AG04450 (cell line): ENCODE data around the gene XPNPEP3. TPM values are rescaled to one million over a fixed set of nuclear protein-coding genes. Genes with fewer than 3 reads are reported as not detected.
"Not testable (repeated sequence)": the region's sequence is repeated elsewhere in the genome, so short reads cannot be mapped to it uniquely, and the experiment has no call there.

Experiments used
- CTCF ChIA-PET: fragments of 300-600, 350-600 bp; formaldehyde crosslinking; extraction: SDS; loops from one replicate; lab custom pipeline; 2022; ENCODE audit warnings: antibody characterized with exemption, inconsistent platforms; lab: Charles Lee
- POLR2A ChIA-PET: fragments of 350-600 bp; formaldehyde crosslinking; extraction: SDS; loops from one replicate; lab custom pipeline; 2021; ENCODE audit warnings: antibody characterized with exemption, inconsistent platforms; lab: Yijun Ruan, JAX
- DNase-seq: peaks from one replicate; pipeline ENCODE4 v3.0.0-alpha.2; 2011; ENCODE audit warnings: low read depth, low spot score
- H3K27ac ChIP-seq: one replicate; pipeline ENCODE4 v1.5.1; 2012; ENCODE audit warnings: low read depth, low read length, control low read depth
- H3K27me3 ChIP-seq: one replicate; pipeline ENCODE4 v1.6.0; 2012; ENCODE audit warnings: low read length; ENCODE audit not compliant: control insufficient read depth, insufficient read depth
- H3K4me3 ChIP-seq: 2 replicates; pipeline ENCODE4 v1.5.1; 2011; ENCODE audit warnings: mild to moderate bottlenecking, low read depth, low read length, control low read depth
- H3K9me3 ChIP-seq: 2 replicates; pipeline ENCODE4 v1.5.1; 2012; ENCODE audit warnings: low read length; ENCODE audit not compliant: control insufficient read depth, insufficient read depth
- CTCF ChIP-seq: IDR thresholded peaks from 2 replicates; pipeline ENCODE4 v1.5.1; 2011; ENCODE audit warnings: low read depth, low read length, control low read depth, inconsistent platforms
- polyA plus RNA-seq: library from polyadenylated mRNA; depleted of rRNA; stranded (reverse); fragments of >200 nt; gene quantifications from 2 replicates; pipeline ENCODE4 v1.2.3, GENCODE V29; 2011

Gene XPNPEP3
- polyA plus RNA-seq, 1 experiment, result 26.3 TPM

DNA sequence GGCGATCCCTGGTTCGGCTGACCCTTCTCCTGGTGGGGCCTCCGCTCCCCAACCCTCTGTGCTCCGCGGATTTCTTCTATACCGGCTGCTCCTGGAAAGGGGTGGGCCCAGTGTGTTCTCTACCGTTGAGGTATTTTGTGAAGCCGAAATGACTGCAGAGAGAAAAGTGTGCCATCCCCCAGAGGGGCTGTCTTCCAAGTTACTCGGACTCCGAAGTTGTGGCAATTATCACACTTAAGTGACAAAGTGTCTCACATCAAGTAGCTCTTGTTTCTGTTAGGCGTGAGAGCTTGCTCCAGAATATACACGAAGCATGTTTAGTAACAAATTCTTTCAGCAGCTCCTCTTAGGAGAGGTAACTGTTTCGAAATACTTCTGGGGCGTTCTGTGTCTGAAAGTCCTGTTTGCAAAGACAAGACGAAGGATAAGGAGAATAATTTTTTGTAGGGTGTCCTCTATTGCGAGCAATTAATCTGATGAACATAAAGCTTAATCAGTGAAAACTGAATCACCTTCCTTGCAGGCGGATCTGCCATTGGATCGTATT lies 434 bp downstream of the XPNPEP3 start:
- peak overlapping the region; percentile 77 for H3K4me3 ChIP-seq
- ChIA-PET POLR2A (interaction anchor here (0.5 to 1.4 kb wide), 13 partner anchors 11 to 611 kb away, joined by 3 to 9 read pairs (median 4); partner anchors contain the start of genes ACO2, PHF5A, RBX1 and SLC25A17), CTCF (interaction anchor here (1.1 to 1.6 kb wide), 3 partner anchors 36 to 174 kb away, joined by 3 to 7 read pairs (median 4); no protein-coding TSS in a partner anchor)
- DNase-seq, result no peak
- peaks cover 3% of the 10 kb centered on the region; the same call in 1 of the 2 replicates for H3K9me3 ChIP-seq
- no peak for TF ChIP-seq CTCF
- no peaks in the 10 kb centered on the region for H3K27me3 ChIP-seq
- H3K27ac ChIP-seq, result peak overlapping the region; percentile 99

DNA sequence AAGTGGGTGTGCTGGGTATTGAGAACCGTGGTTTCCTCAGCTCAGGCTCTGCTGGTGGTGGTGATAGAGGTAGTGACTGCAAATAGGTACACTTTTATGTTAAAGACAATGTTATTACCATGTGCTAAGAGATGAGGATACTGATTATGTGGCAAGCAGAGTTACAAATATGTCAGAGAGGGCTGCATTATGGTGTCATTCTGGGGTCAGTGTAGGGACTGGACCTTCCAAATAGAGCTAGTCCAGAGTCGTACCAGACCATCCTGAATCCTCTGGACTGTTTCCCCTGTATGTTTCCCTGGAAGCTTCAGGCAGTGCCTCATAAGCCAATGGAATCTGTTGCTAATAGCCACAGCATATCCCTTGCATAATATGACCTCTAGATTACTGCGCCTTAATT lies 5.1 kb downstream of the XPNPEP3 start, which contains the start of gene DNAJB7:
DNAJB7 (minus strand) TSS at position 101 of the 400 bp plus-strand sequence. CDS start 119 bp downstream, outside the sequence.
- ChIA-PET CTCF (interaction anchor here (1.3 kb wide), 1 partner anchor 37 kb away, joined by 6 read pairs; no protein-coding TSS in a partner anchor), POLR2A (interaction anchor here (0.5 kb wide), 1 partner anchor 25 kb away, joined by 3 read pairs; no protein-coding TSS in a partner anchor)
- Histone ChIP-seq H3K9me3 (no peaks in the 10 kb centered on the region), H3K27me3 (no peaks in the 10 kb centered on the region), H3K27ac (no peak within 1 kb of the TSS), H3K4me3 (no peak within 1 kb of the TSS)
- TF ChIP-seq CTCF, result no peak
- DNase-seq, result no peak

DNA sequence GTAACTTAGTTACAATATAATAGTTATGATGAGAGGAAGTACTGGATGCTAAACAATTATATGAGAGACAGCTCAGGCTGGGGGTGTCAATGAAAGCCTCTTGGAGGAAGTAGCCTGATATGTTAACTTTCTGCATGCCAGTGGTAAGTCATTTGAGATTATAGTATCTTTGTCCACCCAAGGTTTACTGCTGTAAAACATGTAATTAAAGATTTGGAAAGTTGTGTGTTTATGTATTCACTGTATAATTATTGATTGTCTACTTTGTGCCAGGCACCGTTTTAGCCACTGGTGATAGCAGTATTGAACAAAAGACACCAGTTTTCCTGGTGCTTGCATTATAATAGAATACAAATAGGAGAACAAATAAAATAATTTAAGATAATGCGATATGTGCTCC lies 5.6 kb downstream of the XPNPEP3 start:
- H3K27me3 ChIP-seq, result no peaks in the 10 kb centered on the region
- ChIA-PET POLR2A (interaction anchor here (0.5 kb wide), 1 partner anchor 24 kb away, joined by 3 read pairs; no protein-coding TSS in a partner anchor), CTCF (interaction anchor here (1.3 kb wide), 1 partner anchor 37 kb away, joined by 6 read pairs; no protein-coding TSS in a partner anchor)
- no peak overlapping the region for H3K4me3 ChIP-seq
- DNase-seq, result no peak
- no peaks in the 10 kb centered on the region for H3K9me3 ChIP-seq
- TF ChIP-seq CTCF, result no peak
- no peak overlapping the region for H3K27ac ChIP-seq

GRCh38 chr22:40867109-40867508 lies 10.2 kb downstream of the XPNPEP3 start:
- DNase-seq, result no peak
- ChIA-PET POLR2A (no interaction called here), CTCF (interaction anchor here (0.6 to 1.1 kb wide), 4 partner anchors 32 to 202 kb away, joined by 3 to 7 read pairs (median 4); no protein-coding TSS in a partner anchor)
- no peak for TF ChIP-seq CTCF
- Histone ChIP-seq H3K9me3 (no peaks in the 10 kb centered on the region), H3K4me3 (no peak overlapping the region), H3K27me3 (no peaks in the 10 kb centered on the region), H3K27ac (no peak overlapping the region)

GRCh38 chr22:40868379-40868778 lies 11.4 kb downstream of the XPNPEP3 start:
- DNase-seq, POLR2A ChIA-PET, H3K27me3 ChIP-seq, H3K9me3 ChIP-seq, H3K4me3 ChIP-seq, H3K27ac ChIP-seq: not testable (repeated sequence)
- CTCF ChIA-PET, result interaction anchor here (1.0 kb wide), 1 partner anchor 54 kb away, joined by 3 read pairs; no protein-coding TSS in a partner anchor
